Measurements from ENCODE around the gene DAAM1.

DNA sequence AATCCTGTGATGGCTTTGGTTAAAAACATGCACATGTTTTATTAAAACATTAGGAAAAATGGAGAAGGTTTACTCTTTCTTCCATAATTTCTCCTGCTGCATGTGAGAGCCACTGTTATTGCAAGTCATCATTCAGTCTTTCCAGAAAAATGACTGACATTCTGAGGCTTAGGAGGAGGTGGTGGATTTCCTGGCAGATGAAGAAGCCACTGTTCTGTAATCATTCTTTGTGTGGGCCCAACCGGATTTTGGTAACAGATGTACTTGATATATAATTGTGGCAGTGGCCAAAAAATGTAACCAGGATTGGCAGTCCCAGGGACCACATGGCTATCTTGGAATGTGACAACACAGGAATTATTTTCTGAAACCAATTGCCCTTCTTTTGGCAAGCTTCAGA is 120.2 kb downstream of the DAAM1 start:
- TF ChIP-seq CTCF (IDR thresholded peaks at IDR 0.05) (no peak), POLR2A (IDR thresholded peaks at IDR 0.05) (no peak)
